GM12865 (cell line): ENCODE measurements around the gene IFNL1.

ENCODE experiments used
- DNase-seq: peaks from one replicate; pipeline ENCODE4 v3.0.0; 2010; ENCODE audit warnings: low read depth
- H3K4me3 ChIP-seq: 2 replicates; pipeline ENCODE4 v1.5.1; 2011; ENCODE audit warnings: mild to moderate bottlenecking, low read depth, low read length, control low read depth
- CTCF ChIP-seq: IDR thresholded peaks from 2 replicates; pipeline ENCODE4 v1.5.1; 2011; ENCODE audit warnings: low read length, control low read depth, low read depth, inconsistent platforms; ENCODE audit not compliant: insufficient read depth; ENCODE audit errors: missing control alignments

Gene IFNL1

GRCh38 chr19:39299404-39299803, 3.2 kb downstream of the IFNL1 start:
- H3K4me3 ChIP-seq: no peak overlapping the region
- TF ChIP-seq CTCF: no peak
- no peak for DNase-seq

DNA sequence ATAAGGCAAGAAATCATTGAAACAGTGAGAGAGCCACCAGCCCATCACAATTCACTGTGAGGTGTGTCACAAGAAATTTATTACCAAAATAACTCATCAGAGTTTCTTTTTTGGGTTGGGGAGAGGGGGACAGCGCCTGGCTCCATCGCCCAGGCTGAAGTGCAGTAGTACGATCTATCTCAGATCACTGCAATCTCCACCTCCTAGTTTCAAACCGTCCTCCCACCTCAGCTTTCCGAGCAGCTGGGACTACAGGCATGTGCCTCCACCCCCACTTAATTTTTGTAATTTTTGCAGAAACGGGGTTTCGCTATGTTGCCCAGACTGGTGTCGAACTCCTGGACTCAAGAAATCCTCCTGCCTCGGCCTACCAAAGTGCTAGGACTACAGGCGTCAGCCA, 3.6 kb downstream of the IFNL1 start:
- H3K4me3 ChIP-seq: no peak overlapping the region
- TF ChIP-seq CTCF: no peak
- DNase-seq: no peak

GRCh38 chr19:39301021-39301420, 4.8 kb downstream of the IFNL1 start:
- no peak overlapping the region for H3K4me3 ChIP-seq
- TF ChIP-seq CTCF: no peak
- DNase-seq: no peak

DNA sequence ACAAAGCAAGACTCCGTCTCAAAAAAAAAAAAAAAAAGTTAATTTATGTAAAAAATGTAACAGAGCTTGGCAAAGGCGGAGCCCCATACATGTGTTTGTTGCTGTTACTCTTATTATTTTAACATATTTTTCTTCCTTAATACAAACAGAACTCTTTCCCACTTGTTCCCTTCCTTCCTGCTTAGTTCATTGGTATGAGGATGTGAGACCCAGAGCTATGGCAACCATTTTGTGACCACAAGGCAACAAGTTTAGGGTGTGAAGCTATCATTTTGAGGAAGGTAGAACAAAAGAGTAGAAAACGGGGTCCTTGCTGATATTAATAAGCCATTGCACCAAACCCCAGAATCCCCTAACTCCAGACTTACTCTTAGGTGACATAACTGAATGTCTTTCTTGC, 5.4 kb downstream of the IFNL1 start:
- no peak overlapping the region for H3K4me3 ChIP-seq
- no peak for DNase-seq
- TF ChIP-seq CTCF: no peak

- no peak overlapping the region for H3K4me3 ChIP-seq
- no peak for TF ChIP-seq CTCF
- no peak for DNase-seq
These were observed 7.4 kb downstream of the IFNL1 start for GRCh38 chr19:39303373-39304184.

DNA sequence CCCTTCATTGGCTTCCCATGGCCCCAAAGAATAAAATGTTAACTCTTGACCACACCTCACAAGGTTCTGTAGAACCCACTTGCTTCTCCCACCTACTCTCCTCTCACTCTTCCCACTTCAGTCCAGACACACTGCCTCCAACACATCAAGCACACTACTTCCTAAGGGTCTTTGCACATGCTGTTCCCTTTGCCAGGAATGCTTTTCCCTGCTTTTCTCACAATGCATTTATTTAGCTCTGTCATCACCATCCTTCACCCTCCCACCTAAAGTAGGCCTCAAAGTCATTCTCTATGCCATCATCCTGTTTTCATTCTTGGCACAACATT, 7.9 kb downstream of the IFNL1 start:
- no peak for DNase-seq
- no peak overlapping the region for H3K4me3 ChIP-seq
- no peak for TF ChIP-seq CTCF

GRCh38 chr19:39304701-39305571, 8.7 kb downstream of the IFNL1 start:
- no peak for TF ChIP-seq CTCF
- DNase-seq: no peak
- H3K4me3 ChIP-seq: no peak overlapping the region
